Liver (tissue), 10 donors: ENCODE data around the gene CCNJ. TPM values are rescaled to one million over a fixed set of nuclear protein-coding genes. Genes with fewer than 3 reads are reported as not detected.

Source experiments
- DNase-seq: peaks from one replicate; pipeline ENCODE4 v3.0.0-alpha.2; 2017; ENCODE audit warnings: low spot score
- H3K27ac ChIP-seq, 2 donors: one replicate each; pipeline ENCODE4 v1.7.0; 2013; ENCODE audit warnings: inconsistent platforms in 2 of 2, low read length in 2 of 2, control low read depth in 1 of 2, low read depth in 1 of 2, mild to moderate bottlenecking in 1 of 2
- H3K27me3 ChIP-seq, 4 donors: one replicate each; pipeline versions ENCODE4 v1.6.1 to v1.7.0; 2013; ENCODE audit warnings: low read length in 3 of 4, inconsistent platforms in 1 of 4, mild to moderate bottlenecking in 1 of 4, moderate library complexity in 1 of 4; ENCODE audit not compliant: control insufficient read depth in 4 of 4, insufficient read depth in 4 of 4
- H3K36me3 ChIP-seq, 4 donors: one replicate each; pipeline versions ENCODE4 v1.6.1 to v1.7.0; 2013; ENCODE audit warnings: low read length in 3 of 4, mild to moderate bottlenecking in 3 of 4, low read depth in 1 of 4, moderate library complexity in 1 of 4; ENCODE audit not compliant: control insufficient read depth in 4 of 4, insufficient read depth in 3 of 4
- H3K4me1 ChIP-seq, 4 donors: one replicate each; pipeline versions ENCODE4 v1.6.1 to v1.7.0; 2013; ENCODE audit warnings: low read length in 3 of 4, mild to moderate bottlenecking in 3 of 4, moderate library complexity in 1 of 4; ENCODE audit not compliant: control insufficient read depth in 4 of 4, insufficient read depth in 4 of 4
- H3K4me3 ChIP-seq, 3 donors: one replicate each; pipeline versions ENCODE4 v1.6.1 to v1.7.0; 2013; ENCODE audit warnings: low read length in 3 of 3, control low read depth in 1 of 3, low read depth in 1 of 3, mild to moderate bottlenecking in 1 of 3
- H3K9ac ChIP-seq, 2 donors: one replicate each; pipeline ENCODE4 v1.7.0; 2013; ENCODE audit warnings: low read length in 2 of 2, mild to moderate bottlenecking in 2 of 2, moderate library complexity in 2 of 2, control low read depth in 1 of 2, low read depth in 1 of 2
- H3K9me3 ChIP-seq, 4 donors: one replicate each; pipeline versions ENCODE4 v1.6.1 to v1.7.0; 2013; ENCODE audit warnings: low read length in 3 of 4; ENCODE audit not compliant: control insufficient read depth in 4 of 4
- EGR1 ChIP-seq, 2 donors: IDR thresholded peaks; 2 replicates each; pipeline ENCODE4 v1.6.1; 2016 to 2018; ENCODE audit warnings: antibody characterized with exemption in 2 of 2, low read depth in 2 of 2
- GABPA ChIP-seq, 2 donors: IDR thresholded peaks in 1 of 2; conservative IDR thresholded peaks in 1 of 2; 2 replicates each; pipeline ENCODE4 v1.6.1; 2016; ENCODE audit warnings: antibody characterized with exemption in 2 of 2, mild to moderate bottlenecking in 1 of 2, moderate library complexity in 1 of 2
- JUND ChIP-seq, 2 donors: IDR thresholded peaks; 2 replicates each; pipeline ENCODE4 v1.6.1; 2016; ENCODE audit warnings: antibody characterized with exemption in 2 of 2
- NR2F2 ChIP-seq: IDR thresholded peaks from 2 replicates; pipeline ENCODE4 v1.6.1; 2016; ENCODE audit warnings: antibody characterized with exemption
- RAD21 ChIP-seq, 2 donors: IDR thresholded peaks; 2 replicates each; pipeline ENCODE4 v1.6.1; 2016; ENCODE audit warnings: antibody characterized with exemption in 2 of 2, mild to moderate bottlenecking in 2 of 2
- REST ChIP-seq: IDR thresholded peaks from 2 replicates; pipeline ENCODE4 v1.6.1; 2016; ENCODE audit warnings: antibody characterized with exemption, mild to moderate bottlenecking
- RXRA ChIP-seq, 2 donors: IDR thresholded peaks; 2 replicates each; pipeline ENCODE4 v1.6.1; 2017 to 2018; ENCODE audit warnings: antibody characterized with exemption in 2 of 2, mild to moderate bottlenecking in 1 of 2
- SP1 ChIP-seq: IDR thresholded peaks from 2 replicates; pipeline ENCODE4 v1.6.1; 2018; ENCODE audit warnings: antibody characterized with exemption, mild to moderate bottlenecking
- TAF1 ChIP-seq: conservative IDR thresholded peaks from 2 replicates; pipeline ENCODE4 v1.6.1; 2016; ENCODE audit warnings: antibody characterized with exemption, mild to moderate bottlenecking
- YY1 ChIP-seq: IDR thresholded peaks from 2 replicates; pipeline ENCODE4 v1.6.1; 2016; ENCODE audit warnings: antibody characterized with exemption, mild to moderate bottlenecking
- WGBS: extraction: QIAGEN DNeasy Blood & Tissue Kit; methylation state at CpG from one replicate; pipeline ENCODE4 v1.1.7; 2013; 5-methylcytosine and 5-hydroxymethylcytosine counted together
- polyA plus RNA-seq, 2 donors: library from polyadenylated mRNA; stranded (reverse) in 1 of 2; unstranded in 1 of 2; fragments of 200-250 nt in 1 of 2; fragments of >200 nt in 1 of 2; fragmentation: Nextera tagmentation in 1 of 2; extraction: Ambion mirVana in 1 of 2; gene quantifications; one replicate each; pipeline versions ENCODE4 v1.2.1 to v1.2.3, GENCODE V29; 2013 to 2015
- small RNA-seq: library from RNA; depleted of rRNA; stranded (forward); fragments of <200 nt; gene quantifications from one replicate; pipeline ENCODE3, GENCODE V24; 2014
- total RNA-seq, 2 donors: library from RNA; depleted of rRNA; stranded (reverse); fragments of >200 nt; gene quantifications; one replicate each; pipeline ENCODE4 v1.2.3, GENCODE V29; 2014
- TF ChIP-seq, protein P1 (sequence below): IDR thresholded peaks from 2 replicates; pipeline ENCODE4 v1.6.1; 2016; ENCODE audit warnings: antibody characterized with exemption
- TF ChIP-seq, protein P2 (sequence below): IDR thresholded peaks from 2 replicates; pipeline ENCODE4 v1.6.1; 2016; ENCODE audit warnings: antibody characterized with exemption
- donor health status: healthy.
- donor health status: healthy.
- donor health status: healthy.
- donor health status: healthy.
- donor health status: healthy.

CCNJ gene
- total and polyA plus RNA-seq, 4 donors, result 0.78 to 6.5 (median 3.2) TPM

- TF ChIP-seq REST, result no peak
- TF ChIP-seq EGR1 (IDR thresholded peaks at IDR 0.05; ENCODE audit: low read depth in 2 of 2), result no peak
- TF ChIP-seq, protein P1, sequence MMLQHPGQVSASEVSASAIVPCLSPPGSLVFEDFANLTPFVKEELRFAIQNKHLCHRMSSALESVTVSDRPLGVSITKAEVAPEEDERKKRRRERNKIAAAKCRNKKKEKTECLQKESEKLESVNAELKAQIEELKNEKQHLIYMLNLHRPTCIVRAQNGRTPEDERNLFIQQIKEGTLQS, result no peak
- TF ChIP-seq YY1, result no peak
- TF ChIP-seq SP1, result no peak
- TF ChIP-seq RAD21 (IDR thresholded peaks at IDR 0.05), result no peak
These were observed 53.6 kb downstream of the CCNJ start (continued) for GRCh38 chr10:96096958-96097357.

- Histone ChIP-seq H3K27ac (no peak overlapping the region), H3K9me3 (peaks cover 0 to 10% (median 4%) of the 10 kb centered on the region in 4 donors), H3K4me1 (no peaks in the 10 kb centered on the region), H3K27me3 (peaks cover 4 to 11% (median 8%) of the 10 kb centered on the region in 4 donors), H3K9ac (no peak overlapping the region), H3K4me3 (no peak overlapping the region), H3K36me3 (no peaks in the 10 kb centered on the region)
- TF ChIP-seq RAD21 (IDR thresholded peaks at IDR 0.05), result no peak
- no peak for DNase-seq
- 88% methylated on average over 3 of the region's 3 CpGs for WGBS
These were observed 54.5 kb downstream of the CCNJ start for GRCh38 chr10:96097865-96098264.

DNA sequence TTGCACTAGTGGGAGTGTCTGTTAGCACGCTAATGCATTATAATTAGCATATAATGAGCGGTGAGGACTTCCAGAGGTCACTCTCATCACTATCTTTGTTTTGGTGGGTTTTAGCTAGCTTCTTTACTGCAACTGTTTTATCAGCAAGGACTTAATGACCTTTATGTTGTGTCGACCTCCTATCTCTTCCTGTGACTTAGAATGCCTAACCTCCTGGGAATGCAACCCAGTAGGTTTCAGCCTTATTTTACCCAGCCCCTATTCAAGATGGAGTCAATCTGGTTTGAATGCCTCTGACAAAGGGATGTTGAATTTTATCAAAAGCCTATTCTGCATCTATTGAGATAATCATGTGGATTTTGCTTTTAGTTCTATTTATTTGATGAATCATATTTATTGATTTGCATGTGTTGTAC, 64.2 kb downstream of the CCNJ start:
- Histone ChIP-seq H3K4me1 (no peaks in the 10 kb centered on the region), H3K9me3 (peaks cover 0 to 3% (median 2%) of the 10 kb centered on the region in 4 donors), H3K4me3 (no peak overlapping the region), H3K9ac (no peak overlapping the region), H3K36me3 (no peaks in the 10 kb centered on the region), H3K27ac (no peak overlapping the region), H3K27me3 (peaks cover 0 to 24% (median 5%) of the 10 kb centered on the region in 4 donors)
- TF ChIP-seq RAD21 (IDR thresholded peaks at IDR 0.05), result no peak
- TF ChIP-seq JUND (IDR thresholded peaks at IDR 0.05), result no peak
- TF ChIP-seq NR2F2, result no peak
- TF ChIP-seq, protein P2, sequence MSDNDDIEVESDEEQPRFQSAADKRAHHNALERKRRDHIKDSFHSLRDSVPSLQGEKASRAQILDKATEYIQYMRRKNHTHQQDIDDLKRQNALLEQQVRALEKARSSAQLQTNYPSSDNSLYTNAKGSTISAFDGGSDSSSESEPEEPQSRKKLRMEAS, result no peak
- TF ChIP-seq GABPA (IDR thresholded peaks at IDR 0.05 in 1 of 2, conservative IDR thresholded peaks at IDR 0.05 in 1 of 2), result no peak
- TF ChIP-seq TAF1, result no peak
- no peak for TF ChIP-seq RXRA (IDR thresholded peaks at IDR 0.05)
- no peak for DNase-seq
- 35% methylated on average over 3 of the region's 3 CpGs for whole genome bisulfite sequencing

Small RNAs within 50 kb of the gene (small RNA-seq; reads per million reads assigned to genes)
- gene MIR3157, result 0.58 reads per million, percentile 62 among the genes with 10 or more reads in this experiment

Other genes starting within 250 kb of the CCNJ start
- under 1 TPM; 0.05 to 0.59 TPM for gene CC2D2B, start 135.6 kb upstream of the CCNJ start, total RNA-seq
- gene CC2D2B, start 135.6 kb upstream of the CCNJ start, polyA plus RNA-seq, result under 1 TPM; 0.06 to 0.10 TPM
- gene ZNF518A, start 86.7 kb downstream of the CCNJ start, total RNA-seq, result 10 to 100 TPM; 15.9 to 23.0 TPM
- 10 to 100 TPM in 1 of 2 donors, 1 to 10 TPM in 1; 1.8 to 11.3 TPM for gene ZNF518A, start 86.7 kb downstream of the CCNJ start, polyA plus RNA-seq
- gene BLNK, start 228.0 kb downstream of the CCNJ start, total RNA-seq, result 10 to 100 TPM in 1 of 2 donors, 1 to 10 TPM in 1; 3.3 to 19.1 TPM
- 10 to 100 TPM in 1 of 2 donors, 1 to 10 TPM in 1; 9.9 to 45.2 TPM for gene BLNK, start 228.0 kb downstream of the CCNJ start, polyA plus RNA-seq